Keratinocyte (primary cell): ENCODE data around the gene ZNF160. TPM values are rescaled to one million over a fixed set of nuclear protein-coding genes. Genes with fewer than 3 reads are reported as not detected.

ENCODE experiments used
- DNase-seq: peaks from one replicate; pipeline ENCODE4 v3.0.0-alpha.2; 2011; ENCODE audit warnings: low read depth, missing footprints, low spot score
- FAIRE-seq: peaks from 2 replicates; lab custom pipeline; 2011; peaks lifted over from hg19 to GRCh38; lab: Jason Lieb, UNC
- H2AFZ ChIP-seq: 2 replicates; pipeline ENCODE4 v1.6.0; 2012; ENCODE audit warnings: low read length, control low read depth, inconsistent platforms; ENCODE audit not compliant: control insufficient read depth
- H3K27ac ChIP-seq: 2 replicates; pipeline ENCODE4 v1.5.1; 2011; ENCODE audit warnings: low read length; ENCODE audit not compliant: control insufficient read depth, insufficient read depth
- H3K27me3 ChIP-seq: 3 replicates; pipeline ENCODE4 v1.6.0; 2011; ENCODE audit warnings: low read length; ENCODE audit not compliant: control insufficient read depth, insufficient read depth; ENCODE audit errors: extremely low read depth
- H3K36me3 ChIP-seq, 2 experiments: 2 replicates in 1 of 2; 3 replicates in 1 of 2; pipeline ENCODE4 v1.5.1; 2011; ENCODE audit warnings: low read length in 2 of 2, mild to moderate bottlenecking in 1 of 2; ENCODE audit not compliant: control insufficient read depth in 2 of 2, insufficient read depth in 2 of 2; ENCODE audit errors: extremely low read depth in 1 of 2
- H3K4me1 ChIP-seq: 3 replicates; pipeline ENCODE4 v1.5.1; 2011; ENCODE audit warnings: low read length; ENCODE audit not compliant: control insufficient read depth, insufficient read depth; ENCODE audit errors: extremely low read depth
- H3K4me2 ChIP-seq: 3 replicates; pipeline ENCODE4 v1.6.0; 2011; ENCODE audit warnings: low read depth, low read length; ENCODE audit not compliant: control insufficient read depth, insufficient read depth; ENCODE audit errors: extremely low read depth
- H3K4me3 ChIP-seq, 3 experiments: fragments of 200-600 bp in 1 of 3; sonication (generic) in 1 of 3; 2 replicates in 2 of 3; 3 replicates in 1 of 3; pipeline ENCODE4 v1.5.1; 2011 to 2016; ENCODE audit warnings: low read length in 3 of 3, mild to moderate bottlenecking in 3 of 3, control low read depth in 2 of 3, inconsistent platforms in 1 of 3, low read depth in 1 of 3, mixed read lengths in 1 of 3, mixed run types in 1 of 3, moderate library complexity in 1 of 3; ENCODE audit not compliant: control insufficient read depth in 2 of 3, insufficient read depth in 2 of 3; ENCODE audit errors: extremely low read depth in 1 of 3
- H3K79me2 ChIP-seq: 2 replicates; pipeline ENCODE4 v1.6.0; 2012; ENCODE audit warnings: low read length; ENCODE audit not compliant: control insufficient read depth, insufficient read depth
- H3K9ac ChIP-seq: 3 replicates; pipeline ENCODE4 v1.6.0; 2011; ENCODE audit warnings: low read length; ENCODE audit not compliant: control insufficient read depth, insufficient read depth; ENCODE audit errors: extremely low read depth
- H3K9me1 ChIP-seq: 3 replicates; pipeline ENCODE4 v1.6.0; 2011; ENCODE audit warnings: low read length; ENCODE audit not compliant: control insufficient read depth, insufficient read depth; ENCODE audit errors: extremely low read depth
- H3K9me3 ChIP-seq: 2 replicates; pipeline ENCODE4 v1.5.1; 2012; ENCODE audit warnings: low read depth, low read length; ENCODE audit not compliant: control insufficient read depth
- H4K20me1 ChIP-seq: 3 replicates; pipeline ENCODE4 v1.6.0; 2011; ENCODE audit warnings: low read length; ENCODE audit not compliant: control insufficient read depth, insufficient read depth; ENCODE audit errors: extremely low read depth
- CTCF ChIP-seq, 3 experiments: IDR thresholded peaks in 1 of 3; conservative IDR thresholded peaks in 1 of 3; optimal IDR thresholded peaks in 1 of 3; 2 replicates in 2 of 3; 3 replicates in 1 of 3; pipeline versions ENCODE3 to v1.5.1; 2011; ENCODE audit warnings: low read length in 3 of 3, mild to moderate bottlenecking in 3 of 3, moderate library complexity in 2 of 3, control low read depth in 1 of 3, inconsistent platforms in 1 of 3; ENCODE audit not compliant: insufficient read depth in 2 of 3; ENCODE audit errors: extremely low read depth in 1 of 3
- EZH2 ChIP-seq: IDR thresholded peaks from one replicate; pipeline ENCODE4 v1.6.1; 2012; ENCODE audit warnings: inconsistent platforms, mild to moderate bottlenecking, low read length, moderate library complexity
- dilution Hi-C: fragments of 300-500 bp; cut with MboI; formaldehyde crosslinking; loops from one replicate; pipeline ENCODE4 v1.7.0; 2020; ENCODE audit warnings: low sequenced_read_pairs; ENCODE audit not compliant: extremely low pct_ligation_motif_present
- polyA plus RNA-seq, 5 experiments: library from polyadenylated mRNA; depleted of rRNA in 3 of 5; stranded (reverse) in 3 of 5; stranded (forward) in 1 of 5; unstranded in 1 of 5; fragments of >200 nt; gene quantifications; 1 replicate in 1 of 5; 2 replicates in 3 of 5; 3 replicates in 1 of 5; pipeline versions ENCODE4 v1.2.1 to v1.2.3, GENCODE V29; 2011 to 2012; ENCODE audit warnings: missing spikeins in 2 of 5, low read depth in 1 of 5, low replicate concordance in 1 of 5

ZNF160 gene
- polyA plus RNA-seq, 1 donor (not counting 4 experiments of a cell fraction or from before 2014, with no cell fraction given), result 14.4 TPM

- TF ChIP-seq CTCF (optimal IDR thresholded peaks at IDR 0.05 in 1 of 3, IDR thresholded peaks at IDR 0.05 in 1 of 3, conservative IDR thresholded peaks at IDR 0.05 in 1 of 3; ENCODE audit: extremely low read depth in 1 of 3, insufficient read depth in 2 of 3, low read length in 3 of 3) (no peak), EZH2 (no peak)
- Histone ChIP-seq H4K20me1 (no peaks in the 10 kb centered on the region), H3K36me3 (no peaks in the 10 kb centered on the region), H2AFZ (no peak overlapping the region), H3K4me1 (no peaks in the 10 kb centered on the region), H3K27ac (no peak overlapping the region), H3K79me2 (peaks cover 2% of the 10 kb centered on the region), H3K9me1 (no peaks in the 10 kb centered on the region), H3K27me3 (no peaks in the 10 kb centered on the region), H3K9me3 (no peaks in the 10 kb centered on the region), H3K9ac (no peak overlapping the region), H3K4me2 (no peak overlapping the region), H3K4me3 (no peak overlapping the region)
- no peak for FAIRE-seq
- dilution Hi-C loops, result no loop called here
- DNase-seq, result no peak
These were observed 20.2 kb upstream of the ZNF160 start for GRCh38 chr19:53123400-53123799.

GRCh38 chr19:53112286-53112685, 9.1 kb upstream of the ZNF160 start:
- no peaks in the 10 kb centered on the region for H3K9me1 ChIP-seq
- H3K36me3 ChIP-seq, result peaks cover 0 to 8% of the 10 kb centered on the region in 2 experiments

More at GRCh38 chr19:53112286-53112685, 9.1 kb upstream of the ZNF160 start:
- H3K27ac ChIP-seq, result no peak overlapping the region
- no peak for DNase-seq
- H4K20me1 ChIP-seq, result no peaks in the 10 kb centered on the region
- FAIRE-seq, result no peak
- no peak overlapping the region for H3K9ac ChIP-seq
- H2AFZ ChIP-seq, result no peak overlapping the region
- TF ChIP-seq EZH2, result no peak
- TF ChIP-seq CTCF (optimal IDR thresholded peaks at IDR 0.05 in 1 of 3, IDR thresholded peaks at IDR 0.05 in 1 of 3, conservative IDR thresholded peaks at IDR 0.05 in 1 of 3; ENCODE audit: extremely low read depth in 1 of 3, insufficient read depth in 2 of 3, low read length in 3 of 3), result no peak
- dilution Hi-C loops, result no loop called here
- H3K4me1 ChIP-seq, result no peaks in the 10 kb centered on the region
- no peak overlapping the region for H3K4me2 ChIP-seq
- no peaks in the 10 kb centered on the region for H3K79me2 ChIP-seq
- no peak overlapping the region for H3K4me3 ChIP-seq
- peaks cover 8% of the 10 kb centered on the region for H3K9me3 ChIP-seq
- H3K27me3 ChIP-seq, result no peaks in the 10 kb centered on the region
